ENCODE results near the gene KCNK17. TPM values are rescaled to one million over a fixed set of nuclear protein-coding genes. Genes with fewer than 3 reads are reported as not detected.
A peak's percentile ranks its signal among the peaks of the same experiment; 100 is the strongest.

The KCNK17 gene
- total and polyA plus RNA-seq, 12 donors = 0.13 to 0.39 (median 0.19) TPM; not detected in 6

DNA sequence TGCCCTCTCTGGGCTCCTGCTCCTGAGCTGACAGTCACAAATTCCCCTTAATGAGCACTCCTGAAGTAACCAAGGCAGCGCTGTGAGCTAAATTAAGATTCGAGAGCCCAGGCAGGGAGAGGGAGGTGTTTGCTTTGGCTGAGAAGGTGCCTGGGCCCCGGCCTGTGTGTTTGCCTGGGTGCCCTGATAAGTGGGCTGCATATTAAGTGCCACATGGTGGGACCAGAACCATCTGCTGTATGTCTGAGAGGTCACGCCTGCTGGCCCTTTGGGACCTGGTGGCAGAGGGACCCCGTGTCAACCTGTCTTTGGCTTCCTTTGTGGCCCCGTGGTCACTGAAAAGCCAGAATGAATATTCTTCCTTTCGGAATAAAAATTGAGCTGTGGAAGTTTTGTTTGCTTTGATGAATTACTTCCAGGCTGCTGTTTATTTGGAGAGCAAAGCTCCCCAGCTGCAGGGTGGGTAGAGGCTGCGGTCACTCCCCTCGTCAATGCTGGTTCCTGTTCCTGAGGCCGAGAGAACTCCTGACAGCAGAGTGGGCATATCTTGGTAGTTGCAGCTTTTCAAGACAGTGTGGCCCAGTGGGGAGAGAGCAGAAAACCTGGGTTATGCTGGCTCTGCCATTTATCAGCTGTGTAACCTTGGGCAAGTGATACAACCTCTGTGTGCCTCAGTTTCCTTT, 25.8 kb upstream of the KCNK17 start:
- DNase-seq (no peak), ATAC-seq (peak; percentile 17 to 80 (median 62))
- TF ChIP-seq CTCF (IDR thresholded peaks at IDR 0.05) = no peak
- intact Hi-C loops (cut with DNase I) = loop anchor here in 2 of 10 donors (10.0 kb wide), 2 partner anchors 965 to 1685 kb away; no protein-coding TSS in a partner anchor
- Histone ChIP-seq H3K27me3 (peaks cover 0 to 20% (median 9%) of the 10 kb centered on the region in 7 donors), H3K27ac (peak overlapping the region in 1 of 10 donors; percentile 2), H3K4me1 (peaks cover 3 to 23% (median 10%) of the 10 kb centered on the region in 9 donors), H3K4me3 (no peak overlapping the region), H3K9me3 (no peaks in the 10 kb centered on the region), H3K36me3 (no peaks in the 10 kb centered on the region)
- WGBS, 2 donors = 48 to 57% methylated on average over 10 of the region's 10 CpGs

- peaks cover 3 to 23% (median 10%) of the 10 kb centered on the region in 9 donors for H3K4me1 ChIP-seq
- no peak overlapping the region for H3K4me3 ChIP-seq
- no peak for TF ChIP-seq CTCF (IDR thresholded peaks at IDR 0.05)
- peaks cover 0 to 20% (median 9%) of the 10 kb centered on the region in 7 donors for H3K27me3 ChIP-seq
- DNase-seq = no peak
- 56 to 60% methylated on average over 9 of the region's 9 CpGs for WGBS, 2 donors
- ATAC-seq = no peak
- H3K9me3 ChIP-seq = no peaks in the 10 kb centered on the region
- no peaks in the 10 kb centered on the region for H3K36me3 ChIP-seq
- peak overlapping the region in 1 of 10 donors; percentile 2 for H3K27ac ChIP-seq
- intact Hi-C loops (cut with DNase I) = no loop called here
These were observed 25.1 kb upstream of the KCNK17 start for GRCh38 chr6:39339096-39339867.

- ATAC-seq = no peak
- H3K9me3 ChIP-seq = no peaks in the 10 kb centered on the region
- H3K27me3 ChIP-seq = peaks cover 0 to 22% (median 9%) of the 10 kb centered on the region in 7 donors
- TF ChIP-seq CTCF (IDR thresholded peaks at IDR 0.05) = no peak
- DNase-seq = no peak
- 74 to 76% methylated on average over 5 of the region's 5 CpGs for WGBS, 2 donors
- H3K27ac ChIP-seq = no peak overlapping the region
- H3K4me3 ChIP-seq = no peak overlapping the region
- intact Hi-C loops (cut with DNase I) = no loop called here
- no peaks in the 10 kb centered on the region for H3K36me3 ChIP-seq
- peaks cover 3 to 23% (median 9%) of the 10 kb centered on the region in 9 donors for H3K4me1 ChIP-seq
These were observed 24.2 kb upstream of the KCNK17 start for GRCh38 chr6:39338397-39338796.

DNA sequence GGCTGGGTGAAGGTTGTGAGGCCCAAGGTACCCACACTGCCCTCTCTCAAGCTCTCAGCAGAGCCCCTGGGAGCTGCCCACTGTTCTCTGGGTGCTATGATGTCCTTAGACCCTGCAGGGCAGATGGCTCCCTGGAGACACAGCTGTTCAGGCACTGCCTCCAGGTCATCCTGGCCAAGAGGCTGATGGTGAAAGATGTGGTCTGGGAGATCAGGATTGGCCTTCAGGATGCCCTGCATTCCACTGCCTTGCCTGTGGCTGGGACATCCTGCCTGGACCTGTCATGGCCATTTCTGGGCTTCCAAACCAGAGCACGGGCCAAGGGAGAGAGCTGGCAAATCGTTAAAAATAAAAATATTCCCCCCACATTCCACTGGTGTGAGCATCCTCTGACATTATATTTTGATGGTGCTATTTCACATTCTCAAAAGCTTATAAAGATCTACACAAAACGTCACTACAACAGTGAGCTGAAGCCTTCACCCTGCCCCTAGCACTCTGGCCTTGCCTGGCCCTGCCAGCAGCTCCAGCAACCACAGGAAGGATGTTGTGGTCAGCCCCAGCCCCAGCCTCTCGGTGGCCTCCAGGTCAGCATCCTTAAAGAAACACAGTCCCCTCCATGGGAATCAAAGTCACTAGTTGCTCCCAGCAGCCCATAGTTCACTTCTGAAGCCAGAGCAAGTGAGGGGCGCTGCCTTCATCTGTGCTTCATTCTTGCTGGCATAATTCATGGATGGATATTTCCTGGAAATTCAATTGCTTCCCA, 21.7 kb upstream of the KCNK17 start:
- Histone ChIP-seq H3K4me1 (peaks cover 3 to 23% (median 9%) of the 10 kb centered on the region in 9 donors), H3K27me3 (peaks cover 0 to 26% (median 9%) of the 10 kb centered on the region in 7 donors), H3K36me3 (no peaks in the 10 kb centered on the region), H3K9me3 (no peaks in the 10 kb centered on the region), H3K4me3 (no peak overlapping the region), H3K27ac (no peak overlapping the region)
- WGBS, 2 donors = 53 to 54% methylated on average over 5 of the region's 5 CpGs
- intact Hi-C loops (cut with DNase I) = no loop called here
- ATAC-seq (peak in 4 of 8 donors; percentile 28 to 70 (median 46)), DNase-seq (no peak)
- no peak for TF ChIP-seq CTCF (IDR thresholded peaks at IDR 0.05)
